Transverse colon (tissue), 3 donors: Measurements from ENCODE around the gene TAF5L.

Source experiments
- CTCF ChIP-seq, 5 experiments: fragments of 200-600 bp in 3 of 5; fragments of 450-650 bp in 2 of 5; sonication (generic) in 3 of 5; IDR thresholded peaks; 1 replicate in 2 of 5; 2 replicates in 3 of 5; pipeline ENCODE4 v1.5.1; 2016 to 2017; ENCODE audit warnings: antibody characterized with exemption in 5 of 5, inconsistent platforms in 3 of 5, mild to moderate bottlenecking in 2 of 5, moderate library complexity in 1 of 5
- EP300 ChIP-seq: sonication (generic); formaldehyde crosslinking; IDR thresholded peaks from one replicate; pipeline ENCODE4 v1.6.1; 2017; ENCODE audit warnings: antibody characterized with exemption, low read depth
- POLR2A ChIP-seq: fragments of 450-650 bp; IDR thresholded peaks from one replicate; pipeline ENCODE4 v1.6.1; 2016; ENCODE audit warnings: antibody characterized with exemption, mild to moderate bottlenecking, moderate library complexity

DNA sequence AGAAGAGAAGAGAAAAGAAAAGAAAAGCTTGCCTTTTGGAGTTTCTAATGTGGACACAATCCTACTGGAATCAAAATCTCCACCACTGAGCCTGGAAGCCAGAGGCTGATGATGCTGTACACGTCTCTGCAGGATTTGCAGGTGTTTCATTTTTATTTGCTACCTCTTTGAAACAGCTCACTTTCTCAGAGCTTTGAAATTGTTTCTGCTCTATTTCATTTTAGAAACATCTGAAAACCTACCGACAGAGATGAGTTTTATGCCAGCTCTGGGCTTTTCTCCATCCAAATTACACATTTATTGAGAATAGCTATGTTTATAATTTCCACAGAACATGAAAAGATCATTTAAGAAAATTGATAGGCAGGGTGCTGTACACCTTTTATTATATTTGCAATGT lies 46.3 kb upstream of the TAF5L start:
- TF ChIP-seq CTCF (IDR thresholded peaks at IDR 0.05) (no peak), POLR2A (no peak), EP300 (no peak)
